ENCODE measurements around the gene CCN5.
"Not testable (repeated sequence)": the region's sequence is repeated elsewhere in the genome, so short reads cannot be mapped to it uniquely, and the experiment has no call there.

Gene CCN5

GRCh38 chr20:44754554-44754953, 39.4 kb downstream of the CCN5 start:
- no peak overlapping the region for H3K27ac Mint-ChIP-seq
- H3K9me3 Mint-ChIP-seq: no peaks in the 10 kb centered on the region
- no peak overlapping the region for H3K4me3 Mint-ChIP-seq
- no peak for DNase-seq
- H3K27me3 Mint-ChIP-seq: peaks cover 22 to 75% of the 10 kb centered on the region in 2 donors
- no peak for ATAC-seq (replicated peaks)
- H3K36me3 Mint-ChIP-seq (ENCODE audit: insufficient read depth): peaks cover 3% of the 10 kb centered on the region
- no peaks in the 10 kb centered on the region for H3K4me1 Mint-ChIP-seq (ENCODE audit: low read depth in 2 of 2)

GRCh38 chr20:44756011-44756688, 41.0 kb downstream of the CCN5 start:
- ATAC-seq (replicated peaks) (no peak), DNase-seq (no peak)
- Mint-ChIP-seq H3K9me3 (no peaks in the 10 kb centered on the region), H3K27me3 (peaks cover 12 to 71% of the 10 kb centered on the region in 2 donors), H3K4me3 (no peak overlapping the region), H3K36me3 (ENCODE audit: insufficient read depth) (peaks cover 3% of the 10 kb centered on the region), H3K27ac (no peak overlapping the region), H3K4me1 (ENCODE audit: low read depth in 2 of 2) (no peaks in the 10 kb centered on the region)

GRCh38 chr20:44756956-44757355, 41.8 kb downstream of the CCN5 start:
- Mint-ChIP-seq H3K27ac (no peak overlapping the region), H3K9me3 (no peaks in the 10 kb centered on the region), H3K4me3 (no peak overlapping the region), H3K27me3 (peaks cover 8 to 63% of the 10 kb centered on the region in 2 donors), H3K36me3 (ENCODE audit: insufficient read depth) (peaks cover 3% of the 10 kb centered on the region), H3K4me1 (ENCODE audit: low read depth in 2 of 2) (no peaks in the 10 kb centered on the region)
- ATAC-seq (replicated peaks): no peak
- no peak for DNase-seq

GRCh38 chr20:44758247-44759101, 43.3 kb downstream of the CCN5 start:
- ATAC-seq (replicated peaks) (no peak), DNase-seq (no peak)
- Mint-ChIP-seq H3K9me3 (no peaks in the 10 kb centered on the region), H3K4me3 (no peak overlapping the region), H3K36me3 (ENCODE audit: insufficient read depth) (peaks cover 3% of the 10 kb centered on the region), H3K27me3 (peaks cover 7 to 68% of the 10 kb centered on the region in 2 donors), H3K4me1 (ENCODE audit: low read depth in 2 of 2) (no peaks in the 10 kb centered on the region), H3K27ac (no peak overlapping the region)

GRCh38 chr20:44759595-44759994, 44.4 kb downstream of the CCN5 start:
- no peaks in the 10 kb centered on the region for H3K4me1 Mint-ChIP-seq (ENCODE audit: low read depth in 2 of 2)
- H3K4me3 Mint-ChIP-seq: no peak overlapping the region
- H3K9me3 Mint-ChIP-seq: no peaks in the 10 kb centered on the region
- no peaks in the 10 kb centered on the region for H3K36me3 Mint-ChIP-seq (ENCODE audit: insufficient read depth)
- no peak for ATAC-seq (replicated peaks)
- peaks cover 11 to 68% of the 10 kb centered on the region in 2 donors for H3K27me3 Mint-ChIP-seq
- H3K27ac Mint-ChIP-seq: no peak overlapping the region
- DNase-seq: no peak

GRCh38 chr20:44761423-44761822, 46.3 kb downstream of the CCN5 start:
- peaks cover 26 to 70% of the 10 kb centered on the region in 2 donors for H3K27me3 Mint-ChIP-seq
- DNase-seq (no peak), ATAC-seq (replicated peaks) (no peak)
- no peak overlapping the region for H3K4me3 Mint-ChIP-seq
- H3K4me1 Mint-ChIP-seq (ENCODE audit: low read depth in 2 of 2): peaks cover 0 to 1% of the 10 kb centered on the region in 2 donors
- H3K27ac Mint-ChIP-seq: no peak overlapping the region
- H3K36me3 Mint-ChIP-seq (ENCODE audit: insufficient read depth): no peaks in the 10 kb centered on the region
- no peaks in the 10 kb centered on the region for H3K9me3 Mint-ChIP-seq

- Mint-ChIP-seq H3K36me3 (ENCODE audit: insufficient read depth) (no peaks in the 10 kb centered on the region), H3K27ac (no peak overlapping the region), H3K4me1 (ENCODE audit: low read depth in 2 of 2) (peaks cover 0 to 1% of the 10 kb centered on the region in 2 donors), H3K27me3 (peaks cover 28 to 67% of the 10 kb centered on the region in 2 donors), H3K9me3 (no peaks in the 10 kb centered on the region), H3K4me3 (no peak overlapping the region)
- DNase-seq: no peak
- no peak for ATAC-seq (replicated peaks)
These were observed 47.4 kb downstream of the CCN5 start for GRCh38 chr20:44762466-44763140.

- not testable (repeated sequence) for DNase-seq; H3K36me3 Mint-ChIP-seq (ENCODE audit: insufficient read depth); H3K27ac Mint-ChIP-seq; H3K9me3 Mint-ChIP-seq; ATAC-seq (replicated peaks); H3K4me3 Mint-ChIP-seq; H3K4me1 Mint-ChIP-seq (ENCODE audit: low read depth in 2 of 2)
- H3K27me3 Mint-ChIP-seq: peaks cover 34 to 64% of the 10 kb centered on the region in 2 donors
These were observed 48.6 kb downstream of the CCN5 start for GRCh38 chr20:44763798-44764197.

- Mint-ChIP-seq H3K4me1 (ENCODE audit: low read depth in 2 of 2) (peaks cover 0 to 4% of the 10 kb centered on the region in 2 donors), H3K27me3 (peaks cover 41 to 64% of the 10 kb centered on the region in 2 donors), H3K9me3 (no peaks in the 10 kb centered on the region), H3K36me3 (ENCODE audit: insufficient read depth) (no peaks in the 10 kb centered on the region), H3K27ac (no peak overlapping the region), H3K4me3 (no peak overlapping the region)
- DNase-seq (no peak), ATAC-seq (replicated peaks) (no peak)
These were observed 49.9 kb downstream of the CCN5 start for GRCh38 chr20:44765091-44765490.

GRCh38 chr20:44765701-44766347, 50.7 kb downstream of the CCN5 start:
- Mint-ChIP-seq H3K4me1 (ENCODE audit: low read depth in 2 of 2) (peaks cover 0 to 4% of the 10 kb centered on the region in 2 donors), H3K4me3 (no peak overlapping the region), H3K27me3 (peaks cover 41 to 66% of the 10 kb centered on the region in 2 donors), H3K36me3 (ENCODE audit: insufficient read depth) (no peaks in the 10 kb centered on the region), H3K27ac (no peak overlapping the region), H3K9me3 (no peaks in the 10 kb centered on the region)
- no peak for DNase-seq
- no peak for ATAC-seq (replicated peaks)

GRCh38 chr20:44768256-44768655, 53.1 kb downstream of the CCN5 start:
- H3K4me3 Mint-ChIP-seq: no peak overlapping the region
- H3K36me3 Mint-ChIP-seq (ENCODE audit: insufficient read depth): no peaks in the 10 kb centered on the region
- no peak for DNase-seq
- peaks cover 0 to 4% of the 10 kb centered on the region in 2 donors for H3K4me1 Mint-ChIP-seq (ENCODE audit: low read depth in 2 of 2)
- no peak for ATAC-seq (replicated peaks)
- no peaks in the 10 kb centered on the region for H3K9me3 Mint-ChIP-seq
- H3K27me3 Mint-ChIP-seq: peaks cover 41 to 59% of the 10 kb centered on the region in 2 donors
- no peak overlapping the region for H3K27ac Mint-ChIP-seq

- ATAC-seq (replicated peaks): no peak
- Mint-ChIP-seq H3K4me3 (no peak overlapping the region), H3K27me3 (peaks cover 37 to 52% of the 10 kb centered on the region in 2 donors), H3K27ac (no peak overlapping the region), H3K9me3 (no peaks in the 10 kb centered on the region), H3K4me1 (ENCODE audit: low read depth in 2 of 2) (peaks cover 0 to 4% of the 10 kb centered on the region in 2 donors), H3K36me3 (ENCODE audit: insufficient read depth) (no peaks in the 10 kb centered on the region)
- DNase-seq: no peak
These were observed 53.8 kb downstream of the CCN5 start for GRCh38 chr20:44768854-44769480.

- ATAC-seq (replicated peaks) (no peak), DNase-seq (no peak)
- no peak overlapping the region for H3K4me3 Mint-ChIP-seq
- H3K27ac Mint-ChIP-seq: no peak overlapping the region
- H3K4me1 Mint-ChIP-seq (ENCODE audit: low read depth in 2 of 2): peaks cover 0 to 4% of the 10 kb centered on the region in 2 donors
- H3K9me3 Mint-ChIP-seq: no peaks in the 10 kb centered on the region
- H3K27me3 Mint-ChIP-seq: peaks cover 32 to 47% of the 10 kb centered on the region in 2 donors
- H3K36me3 Mint-ChIP-seq (ENCODE audit: insufficient read depth): no peaks in the 10 kb centered on the region
These were observed 54.3 kb downstream of the CCN5 start for GRCh38 chr20:44769481-44769863.

Data from effector memory CD8-positive, alpha-beta T cell (primary cell).